Inferior parietal cortex (tissue), 1 donor: Measurements from ENCODE around the gene METTL25.

ENCODE experiments used
- DNase-seq: peaks from one replicate; pipeline ENCODE4 v3.0.0-alpha.2; 2016; ENCODE audit errors: extremely low spot score

The METTL25 gene

DNA sequence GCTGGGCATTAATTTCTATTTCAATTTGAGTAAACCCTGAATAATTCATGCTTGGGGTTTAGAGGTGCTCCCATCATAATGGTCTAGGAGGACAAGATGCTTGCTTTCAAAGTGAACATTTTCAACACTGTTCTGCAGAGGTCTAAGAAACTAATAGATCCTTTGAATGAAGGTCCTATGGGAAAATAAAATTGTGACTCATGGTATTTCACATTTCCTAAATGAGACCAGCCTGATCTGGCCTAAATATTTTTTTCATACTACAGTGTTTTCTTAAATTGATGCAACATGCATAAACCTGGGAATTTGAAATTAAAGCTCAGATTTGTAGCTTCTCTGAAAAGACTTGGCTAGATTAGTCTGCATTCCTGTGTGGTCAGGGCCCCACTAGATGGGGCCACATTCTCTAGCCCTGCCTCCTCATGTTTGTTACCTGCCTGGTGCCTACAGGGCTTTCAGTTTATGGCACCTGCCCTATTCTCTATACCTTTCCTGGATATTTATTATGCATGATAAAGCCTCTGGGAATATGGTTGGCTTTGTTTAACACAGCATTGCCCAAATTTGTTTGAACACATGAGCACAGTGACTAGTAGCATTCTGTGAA is 112.7 kb downstream of the METTL25 start:
- DNase-seq: no peak

DNA sequence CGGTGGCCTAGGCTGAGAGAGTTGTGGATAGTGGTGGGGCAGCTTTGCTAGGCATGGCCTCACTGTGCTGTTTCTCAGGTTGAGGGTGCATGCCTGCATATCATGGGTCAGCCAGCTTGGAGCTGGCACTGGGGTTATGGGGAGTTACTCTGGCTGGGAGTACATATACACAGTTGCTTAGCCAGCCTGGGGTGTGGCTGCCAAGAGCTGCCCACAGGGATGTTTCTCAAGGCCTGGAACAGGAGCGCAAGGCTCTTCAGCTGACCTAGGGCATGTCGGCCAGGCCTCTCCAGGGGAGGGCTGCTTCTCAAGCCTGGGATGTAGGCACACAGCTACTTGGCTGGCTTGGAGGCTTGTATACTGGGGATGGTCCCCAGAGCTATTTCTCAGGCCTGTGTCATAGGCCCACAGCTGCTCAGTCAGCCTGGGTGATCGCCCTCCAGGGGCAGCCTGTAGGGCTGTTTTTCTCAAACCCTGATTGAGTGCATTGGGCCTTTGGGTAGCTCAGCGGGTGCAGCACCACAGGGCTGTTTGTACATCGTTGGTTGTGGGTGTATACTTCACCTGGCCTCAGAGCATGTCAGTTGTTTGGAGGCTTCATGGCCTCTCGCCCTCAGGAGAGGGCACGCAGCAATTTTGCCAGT is 114.9 kb downstream of the METTL25 start:
- no peak for DNase-seq

GRCh38 chr12:82474181-82474797 is 116.0 kb downstream of the METTL25 start:
- no peak for DNase-seq

GRCh38 chr12:82474798-82475184 is 116.5 kb downstream of the METTL25 start:
- no peak for DNase-seq

GRCh38 chr12:82475211-82475610 is 116.9 kb downstream of the METTL25 start:
- no peak for DNase-seq

GRCh38 chr12:82476511-82476910 is 118.2 kb downstream of the METTL25 start:
- DNase-seq: no peak

GRCh38 chr12:82479511-82479910 is 121.2 kb downstream of the METTL25 start:
- DNase-seq: no peak

DNA sequence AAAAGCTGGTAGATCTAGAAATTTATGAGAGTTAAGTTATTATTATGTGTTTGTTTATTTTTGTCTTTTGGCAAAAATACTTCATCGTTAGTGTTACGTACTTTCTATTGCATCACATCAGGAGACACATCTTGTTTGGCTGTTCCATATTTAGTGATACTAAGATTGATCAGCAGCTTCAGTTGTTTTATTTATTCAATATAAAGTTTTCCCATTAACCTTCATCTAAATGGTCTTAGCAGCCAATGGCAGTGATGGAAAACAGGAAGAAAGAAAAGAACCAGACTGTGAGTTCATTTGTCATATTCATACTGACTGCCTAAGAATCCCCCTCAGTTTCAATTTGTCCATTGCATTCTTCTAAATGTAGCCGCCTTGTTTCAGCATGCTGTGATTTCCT is 122.3 kb downstream of the METTL25 start:
- no peak for DNase-seq

DNA sequence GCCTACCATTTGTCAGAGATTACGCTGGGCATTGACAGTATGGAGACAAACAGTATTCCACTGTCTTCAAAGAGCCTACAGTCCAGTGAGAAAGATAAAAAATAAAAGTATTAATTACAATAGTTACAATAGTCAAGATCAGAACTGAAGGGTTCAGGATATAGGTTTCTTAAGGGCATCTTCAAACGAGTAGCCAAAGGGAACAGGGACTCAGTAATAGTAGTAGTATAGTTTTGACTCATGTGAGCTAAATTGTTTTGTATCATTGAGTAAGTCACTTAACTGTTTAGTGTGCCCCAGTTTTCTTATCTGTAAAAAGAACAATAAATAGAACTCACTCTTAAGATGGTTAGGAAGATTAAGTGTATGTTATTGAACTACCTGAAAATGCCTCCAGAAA is 123.6 kb downstream of the METTL25 start:
- no peak for DNase-seq

DNA sequence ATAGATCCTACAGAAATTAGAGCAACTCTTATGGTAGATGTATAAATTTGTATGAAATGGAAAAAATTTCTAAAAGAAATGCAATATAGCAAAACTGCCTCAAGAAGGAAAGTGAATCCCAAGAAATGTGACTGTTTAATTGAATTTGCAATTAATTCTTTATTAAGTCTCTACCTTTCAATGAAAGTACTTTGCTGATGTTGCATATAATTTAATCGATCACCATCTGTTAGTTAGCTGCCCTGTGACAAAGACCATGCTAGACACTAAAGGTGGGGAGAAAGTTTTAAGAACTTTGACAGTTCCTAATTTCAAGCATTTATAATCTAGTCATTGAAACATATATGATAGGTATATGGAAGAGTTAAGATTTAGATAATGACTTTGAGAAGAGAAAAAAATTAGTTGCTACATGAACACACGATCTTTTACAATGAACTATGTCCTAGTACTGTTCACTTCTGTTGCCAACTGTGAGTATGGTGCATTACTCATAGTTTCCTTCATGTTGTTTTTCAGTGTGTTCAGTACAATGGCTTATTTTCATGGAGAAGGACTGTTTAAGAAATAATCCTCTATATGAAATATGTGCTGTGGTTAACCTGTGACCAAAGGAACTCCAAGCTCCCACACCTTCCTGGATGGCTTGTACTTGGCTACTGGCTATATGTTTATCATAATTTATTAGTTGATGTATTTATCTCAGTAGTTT is 128.4 kb downstream of the METTL25 start:
- no peak for DNase-seq

GRCh38 chr12:82504409-82504808 is 146.1 kb downstream of the METTL25 start:
- no peak for DNase-seq

DNA sequence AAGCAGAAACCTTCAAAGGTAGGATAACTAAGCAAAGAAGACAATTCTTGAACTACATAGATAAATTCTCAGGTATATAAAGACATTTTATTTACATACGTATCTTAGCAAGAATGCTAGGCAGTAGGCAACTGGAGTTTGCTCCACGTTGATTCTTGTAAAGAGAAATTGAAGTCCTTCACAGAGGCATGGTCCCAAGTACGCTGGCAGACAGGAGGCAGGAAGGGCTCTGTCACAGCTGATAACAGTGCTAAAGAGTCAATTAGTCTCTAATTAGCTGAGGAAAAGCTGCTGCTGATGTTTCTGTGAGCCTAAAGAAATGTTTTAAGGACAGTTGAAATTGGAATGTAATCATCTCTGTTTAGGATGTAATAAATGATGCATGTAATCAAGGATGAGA is 146.8 kb downstream of the METTL25 start:
- no peak for DNase-seq

DNA sequence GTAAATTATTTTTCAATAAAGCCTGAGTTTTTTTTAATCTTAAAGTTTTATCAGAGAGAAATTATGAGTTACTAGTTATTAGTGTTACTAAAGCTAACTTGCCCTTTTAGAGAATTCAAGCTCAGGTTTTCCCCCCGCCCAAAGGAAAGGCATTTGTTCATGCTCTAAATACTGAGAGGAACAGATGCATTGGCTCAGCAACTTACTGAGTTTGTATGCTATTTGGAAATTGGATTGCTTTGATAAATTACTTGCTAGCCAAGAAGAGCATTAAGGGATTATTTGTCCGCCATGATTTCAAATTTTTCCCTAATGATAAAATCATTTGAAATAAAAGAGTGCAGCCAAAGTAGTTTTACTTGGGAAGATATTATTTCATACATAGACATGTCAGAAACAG is 149.4 kb downstream of the METTL25 start:
- no peak for DNase-seq

- no peak for DNase-seq
Measured at GRCh38 chr12:82510386-82510785, 152.1 kb downstream of the METTL25 start.

DNA sequence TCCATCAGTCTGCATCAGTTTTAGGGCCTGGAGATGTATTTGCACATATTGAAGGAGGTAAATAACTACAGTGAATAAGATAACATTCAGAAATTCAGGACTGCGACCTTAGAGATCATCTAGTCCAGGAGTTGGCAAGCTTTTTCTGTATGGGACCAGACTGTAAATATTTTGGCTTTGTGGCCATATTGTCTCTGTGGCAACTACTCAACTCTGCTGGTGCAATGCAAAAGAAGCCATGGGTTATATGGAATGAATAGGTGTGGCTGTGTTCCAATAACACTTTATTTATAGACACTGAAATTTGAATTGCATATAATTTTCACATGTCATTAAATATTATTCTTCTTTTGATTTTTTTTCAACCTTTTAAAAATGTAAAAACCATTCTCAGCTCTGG is 156.6 kb downstream of the METTL25 start:
- DNase-seq: no peak

DNA sequence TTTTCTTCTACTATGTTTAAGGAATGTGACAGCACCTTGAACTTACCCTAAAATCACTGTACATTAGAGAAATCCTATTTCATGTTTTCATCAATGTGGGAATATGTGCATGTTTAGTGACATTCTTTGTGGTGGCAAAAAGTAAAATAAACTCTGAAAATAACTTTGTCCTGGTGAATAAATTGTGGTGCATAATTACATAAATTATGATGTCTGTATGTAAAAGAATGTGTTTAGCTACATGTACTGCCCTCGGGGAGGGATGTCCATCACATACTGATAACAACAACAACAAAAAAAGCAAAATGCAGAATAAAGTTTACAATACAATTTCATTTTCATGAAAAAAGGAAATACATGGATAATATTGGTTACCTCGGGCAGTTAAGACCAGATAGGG is 157.3 kb downstream of the METTL25 start:
- no peak for DNase-seq

- no peak for DNase-seq
Measured at GRCh38 chr12:82517027-82517426, 158.7 kb downstream of the METTL25 start.

GRCh38 chr12:82517808-82518207 is 159.5 kb downstream of the METTL25 start:
- DNase-seq: no peak

GRCh38 chr12:82519510-82519909 is 161.2 kb downstream of the METTL25 start:
- DNase-seq: no peak

- no peak for DNase-seq
Measured at GRCh38 chr12:82522285-82522684, 164.0 kb downstream of the METTL25 start.

DNA sequence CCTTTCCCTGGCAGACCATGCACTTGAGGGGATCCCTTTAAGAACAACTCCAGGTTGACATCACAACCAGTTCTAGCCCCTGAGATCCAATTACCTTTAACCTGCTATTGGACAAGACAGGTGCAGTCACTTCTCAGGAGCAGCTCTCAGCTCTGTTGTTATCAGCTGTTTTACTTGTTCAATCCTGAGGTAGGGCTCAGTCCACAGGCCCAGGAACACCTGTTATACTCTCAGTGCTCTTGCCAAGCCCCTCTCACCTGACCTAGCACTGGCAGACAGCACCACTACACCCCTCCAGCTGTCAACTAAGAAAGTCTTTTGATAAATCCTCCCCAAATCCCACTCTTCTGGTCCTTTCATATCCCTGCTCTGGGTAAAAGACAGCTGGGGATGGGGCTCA is 164.4 kb downstream of the METTL25 start:
- no peak for DNase-seq

DNA sequence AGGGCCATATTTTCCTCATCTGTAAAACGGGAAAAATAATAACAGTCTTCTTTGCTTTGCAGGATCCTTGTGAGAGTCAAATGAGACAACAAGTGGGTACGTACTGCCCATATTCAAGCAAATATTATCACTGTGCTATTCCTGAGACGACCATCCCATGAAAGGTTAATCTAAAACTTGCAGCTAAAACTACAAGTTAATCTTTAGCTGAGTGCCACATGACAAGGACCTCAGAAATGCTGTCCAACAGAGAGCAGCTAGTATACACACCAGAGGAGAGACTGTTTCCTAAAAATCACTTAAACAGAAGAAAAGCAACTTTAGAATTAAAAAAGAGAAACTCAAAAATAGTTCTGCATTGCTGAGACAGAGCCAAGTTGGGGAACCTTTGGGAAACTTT is 165.7 kb downstream of the METTL25 start:
- peak; percentile 27 for DNase-seq

DNA sequence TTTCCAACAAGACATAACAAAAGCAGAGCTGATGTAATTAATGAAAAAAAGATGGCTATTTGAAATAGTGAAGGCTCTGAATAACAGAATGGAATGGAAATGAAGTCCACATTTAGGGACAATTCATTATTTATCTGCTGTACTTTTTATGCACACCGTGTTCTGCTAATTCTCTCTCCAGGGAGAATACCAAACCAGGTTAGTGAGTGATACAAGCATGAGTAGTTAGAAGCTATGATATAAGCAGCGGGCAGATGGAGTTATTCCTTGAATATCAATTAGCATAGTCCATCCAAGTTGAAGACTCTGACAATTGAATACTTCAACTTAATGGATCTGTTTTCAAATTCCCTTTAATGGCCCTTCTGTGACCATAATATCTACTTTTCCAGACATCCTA is 166.3 kb downstream of the METTL25 start:
- peak; percentile 41 for DNase-seq
